GM23338 (cell line): Measurements from ENCODE around the gene PRR11.

Experiments used
- CTCF ChIP-seq, 2 experiments: fragments of 200-600 bp in 1 of 2; sonication (generic) in 1 of 2; conservative IDR thresholded peaks; 2 replicates each; pipeline versions ENCODE4 v1.5.1 to v1.6.1; 2016 to 2017; ENCODE audit warnings: antibody characterized with exemption in 2 of 2, low read depth in 2 of 2, mild to moderate bottlenecking in 2 of 2, moderate library complexity in 1 of 2
- ETS1 ChIP-seq: IDR thresholded peaks from 2 replicates; pipeline ENCODE4 v1.6.1; 2016; ENCODE audit warnings: antibody characterized with exemption
- POLR2AphosphoS5 ChIP-seq: IDR thresholded peaks from 2 replicates; pipeline ENCODE4 v1.6.1; 2016; ENCODE audit warnings: antibody characterized with exemption, low read depth
- REST ChIP-seq: IDR thresholded peaks from one replicate; pipeline ENCODE4 v1.6.1; 2018; ENCODE audit warnings: antibody characterized with exemption; ENCODE audit not compliant: unreplicated experiment

- TF ChIP-seq CTCF (conservative IDR thresholded peaks at IDR 0.05; ENCODE audit: low read depth in 2 of 2): no peak
- TF ChIP-seq REST: no peak
- TF ChIP-seq POLR2AphosphoS5: no peak
- no peak for TF ChIP-seq ETS1
Observed at GRCh38 chr17:59219992-59220327, 64.4 kb downstream of the PRR11 start.
